GM18861 (cell line): ENCODE data around the gene FKRP.
A peak's percentile ranks its signal among the peaks of the same experiment; 100 is the strongest.
"Not testable (repeated sequence)": the region's sequence is repeated elsewhere in the genome, so short reads cannot be mapped to it uniquely, and the experiment has no call there.

Experiments
- ATAC-seq: cut with Tn5 transposase; IDR thresholded peaks from one replicate; pipeline ENCODE4 v1.9.1; 2021; ENCODE audit not compliant: unreplicated experiment

The FKRP gene, protein sequence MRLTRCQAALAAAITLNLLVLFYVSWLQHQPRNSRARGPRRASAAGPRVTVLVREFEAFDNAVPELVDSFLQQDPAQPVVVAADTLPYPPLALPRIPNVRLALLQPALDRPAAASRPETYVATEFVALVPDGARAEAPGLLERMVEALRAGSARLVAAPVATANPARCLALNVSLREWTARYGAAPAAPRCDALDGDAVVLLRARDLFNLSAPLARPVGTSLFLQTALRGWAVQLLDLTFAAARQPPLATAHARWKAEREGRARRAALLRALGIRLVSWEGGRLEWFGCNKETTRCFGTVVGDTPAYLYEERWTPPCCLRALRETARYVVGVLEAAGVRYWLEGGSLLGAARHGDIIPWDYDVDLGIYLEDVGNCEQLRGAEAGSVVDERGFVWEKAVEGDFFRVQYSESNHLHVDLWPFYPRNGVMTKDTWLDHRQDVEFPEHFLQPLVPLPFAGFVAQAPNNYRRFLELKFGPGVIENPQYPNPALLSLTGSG

DNA sequence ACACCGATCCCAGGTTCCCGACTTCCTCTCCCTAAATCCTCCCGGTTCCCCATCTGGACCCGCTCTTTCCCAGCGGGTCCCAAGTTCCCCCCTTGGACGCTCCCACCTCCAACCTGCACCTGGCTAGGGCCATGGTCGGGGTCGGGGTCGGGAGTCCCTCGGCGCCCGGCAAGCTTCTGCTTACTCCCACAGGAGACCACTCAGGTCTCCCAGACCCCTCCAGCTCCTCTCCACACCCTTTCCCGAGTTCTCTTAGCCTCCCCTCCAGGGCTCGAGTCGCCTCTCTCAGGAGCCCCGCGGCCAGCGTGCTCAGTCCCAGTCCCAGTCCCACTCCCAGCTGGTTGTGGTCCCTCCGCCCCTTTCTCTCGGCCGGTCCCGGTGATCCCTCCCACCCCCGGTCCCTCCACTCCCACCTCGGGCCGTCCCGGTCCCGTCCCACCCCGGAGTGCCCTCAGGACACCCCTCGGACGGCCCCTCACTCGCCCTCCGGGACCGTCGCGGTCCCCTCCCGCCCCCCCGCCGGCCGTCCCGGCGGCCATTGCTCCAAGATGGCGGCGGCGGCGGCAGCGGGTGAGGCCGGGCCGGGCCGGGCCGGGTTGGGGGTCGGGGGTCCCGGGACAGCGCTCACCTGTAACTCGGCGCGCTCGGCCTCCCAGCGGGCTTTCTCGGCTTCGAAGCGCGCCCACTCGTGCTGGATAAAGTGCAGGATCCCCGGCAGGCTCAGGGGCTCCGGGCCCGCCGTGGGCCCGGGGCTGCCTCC, at the start of gene FKRP:
TSS of gene FKRP (plus strand) at position 537 of the 760 bp plus-strand sequence. CDS start 9,394 bp downstream, outside the sequence.
- ATAC-seq: peak; percentile 28

DNA sequence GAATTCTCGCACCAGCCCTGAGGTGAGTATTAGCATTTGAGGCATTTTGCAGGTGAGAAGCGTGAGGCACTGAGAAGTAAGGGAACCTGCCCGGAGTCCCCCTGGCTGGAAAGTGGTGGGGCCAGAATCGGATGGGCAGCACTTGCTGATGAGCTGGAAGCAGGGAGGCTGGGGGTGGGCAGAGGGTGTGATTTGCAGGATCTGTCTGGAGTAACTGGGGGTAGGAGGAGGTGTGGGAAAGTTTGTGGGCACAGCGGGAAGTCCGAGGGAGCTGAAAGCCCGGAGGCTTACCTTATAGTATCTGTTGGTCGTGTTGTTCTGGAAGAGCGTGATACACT, 49.0 kb upstream of the FKRP start:
- no peak for ATAC-seq

DNA sequence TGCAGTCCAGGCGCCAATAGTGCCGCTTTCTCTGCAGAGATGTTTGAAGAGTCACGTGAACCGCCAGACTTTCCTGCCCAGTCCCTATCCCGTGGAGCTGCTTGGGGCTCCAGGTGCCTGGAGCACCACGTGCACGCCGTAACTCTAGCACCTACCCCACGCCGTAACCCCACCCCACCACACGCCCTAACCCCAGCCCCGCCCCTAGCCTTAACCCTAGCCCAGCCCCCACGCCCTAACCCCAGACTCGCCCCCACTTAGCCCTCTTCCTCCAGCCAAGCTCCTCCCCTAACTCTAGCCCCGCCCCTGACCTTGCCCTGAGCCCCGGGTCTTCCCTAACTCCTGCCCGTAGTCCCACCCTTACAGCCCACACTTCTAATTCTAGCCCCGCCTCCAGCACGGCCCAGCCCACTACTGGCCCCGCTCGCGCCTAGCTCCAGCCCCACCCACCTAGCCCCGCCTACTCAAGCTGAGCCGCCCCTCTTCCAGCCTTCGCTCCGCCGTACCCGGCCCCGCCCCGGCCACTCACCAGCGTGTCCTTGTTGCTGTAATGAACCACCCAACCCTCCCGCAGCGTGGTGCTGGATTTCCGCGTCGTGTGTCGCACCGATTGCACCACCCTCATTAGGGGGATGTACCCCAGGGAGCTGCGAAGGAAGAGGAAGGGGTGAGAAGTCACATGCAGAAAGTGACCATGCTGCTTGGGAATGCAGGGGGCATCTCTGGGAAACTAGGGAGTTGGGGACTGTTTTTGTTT, 48.5 kb upstream of the FKRP start:
- ATAC-seq: no peak

DNA sequence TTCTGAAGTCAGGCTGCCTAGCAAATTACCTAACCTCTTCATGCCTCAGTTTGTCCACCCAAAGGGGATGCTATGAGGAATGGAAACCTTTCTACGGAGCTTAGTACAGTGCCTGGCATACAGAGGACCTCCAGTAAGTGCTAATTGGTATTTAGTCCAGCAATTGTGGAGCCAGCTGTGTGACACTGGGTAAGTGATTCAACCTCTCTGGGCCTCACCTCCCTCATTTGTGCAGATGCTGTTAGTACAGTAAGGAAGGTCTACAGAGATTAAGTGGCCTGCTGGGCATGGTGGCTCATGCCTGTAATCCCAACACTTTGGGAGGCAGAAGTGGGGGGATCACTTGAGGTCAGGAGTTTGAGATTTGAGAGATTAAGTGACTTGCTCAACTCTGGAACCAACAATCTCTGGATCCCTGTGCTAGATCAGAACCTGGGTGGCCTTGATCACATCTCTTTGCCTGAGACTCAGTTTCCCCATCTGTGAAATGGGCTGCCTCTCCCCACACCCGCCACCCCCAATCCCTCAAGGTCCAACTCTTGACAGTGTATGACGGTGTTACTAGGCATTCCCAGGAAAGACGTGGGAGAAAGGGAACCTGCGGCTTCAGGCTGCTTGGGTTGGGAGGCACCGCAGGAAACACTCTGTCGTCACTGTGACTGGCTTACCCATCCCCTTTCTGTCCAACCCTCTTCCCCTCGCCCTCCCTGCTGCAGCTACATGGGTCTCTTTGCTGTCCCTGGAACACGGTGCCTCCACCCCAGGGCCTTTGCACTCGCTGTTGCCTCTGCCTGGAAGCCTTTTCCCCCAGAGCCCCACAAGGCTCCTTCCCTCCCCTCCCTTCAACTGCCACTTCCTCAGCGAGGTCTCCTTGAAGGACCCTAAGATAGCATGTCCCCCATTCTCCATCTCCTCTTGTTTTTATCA, 47.2 kb upstream of the FKRP start:
- ATAC-seq: no peak

DNA sequence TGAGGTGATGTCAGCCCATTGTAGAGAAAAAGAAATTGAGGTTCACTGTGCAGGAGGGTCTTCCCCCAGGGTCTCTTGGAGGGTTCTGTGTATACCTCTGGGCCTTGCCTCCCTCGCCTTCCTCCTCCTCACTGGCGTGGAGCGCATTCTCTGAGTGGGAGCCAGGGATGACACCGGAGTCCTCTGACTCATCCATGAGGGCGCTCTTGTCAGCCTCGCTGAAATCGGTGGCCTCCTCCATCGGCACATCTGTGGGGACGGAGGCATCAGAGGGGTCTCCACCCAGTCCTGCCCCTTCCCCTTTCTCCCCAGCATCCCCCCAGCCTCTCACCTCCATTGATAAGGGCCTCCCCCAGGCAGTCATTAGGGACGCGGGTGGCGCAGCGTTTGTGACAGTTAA, 45.2 kb upstream of the FKRP start:
- ATAC-seq: no peak

DNA sequence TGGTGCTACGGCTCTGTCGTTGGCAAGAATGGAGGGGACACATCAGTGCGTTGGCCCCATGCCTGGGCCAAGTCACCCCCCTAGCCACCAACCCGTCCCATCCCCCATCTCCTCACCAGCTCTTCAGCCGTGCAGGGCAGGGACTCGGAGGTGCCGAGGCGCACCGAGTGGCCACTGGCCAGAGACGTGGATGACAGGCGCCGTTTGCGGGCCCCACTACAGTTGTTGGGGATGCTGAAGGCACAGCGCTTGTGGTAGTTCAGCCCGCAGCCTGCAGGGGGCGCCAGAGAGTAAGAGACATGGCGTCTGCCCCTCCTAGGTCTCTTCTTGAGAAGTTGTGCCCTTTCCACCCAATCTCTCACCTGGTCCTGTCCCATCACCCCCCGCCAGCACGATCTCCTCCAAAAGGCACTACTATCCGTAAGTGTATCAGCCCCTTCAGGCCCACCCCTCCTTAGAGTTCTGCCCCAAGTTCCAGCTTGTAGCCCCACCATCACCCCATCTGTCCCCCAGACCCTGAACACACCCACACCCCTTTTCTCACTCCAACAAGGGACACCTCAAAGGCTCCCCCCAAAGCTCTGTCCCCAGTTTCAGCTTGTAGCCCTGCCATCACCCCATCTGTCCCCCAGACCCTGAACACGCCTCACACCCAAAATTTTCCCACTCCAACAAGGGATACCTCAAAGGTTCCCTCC, 41.3 kb upstream of the FKRP start:
- ATAC-seq: no peak

DNA sequence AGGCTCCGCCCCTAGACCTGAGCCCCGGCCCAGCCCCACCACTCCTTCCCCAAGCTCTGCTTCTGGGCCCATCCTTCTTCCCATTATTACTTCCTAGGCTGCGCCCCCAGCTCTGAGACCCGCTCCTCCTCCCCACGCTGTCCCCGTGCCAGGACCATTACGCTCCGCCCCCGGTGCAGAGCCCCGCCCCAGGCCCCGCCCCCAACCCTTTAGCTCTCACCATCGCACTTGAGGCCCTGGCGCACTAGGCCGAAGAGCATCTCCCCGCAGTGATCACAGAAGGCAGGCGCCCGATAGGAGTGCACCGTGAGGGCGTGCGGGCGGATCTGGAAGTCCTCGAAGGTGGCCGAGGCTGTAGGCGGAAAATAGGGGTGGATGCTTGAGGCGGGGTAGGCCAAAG, 35.2 kb upstream of the FKRP start:
- ATAC-seq: no peak

DNA sequence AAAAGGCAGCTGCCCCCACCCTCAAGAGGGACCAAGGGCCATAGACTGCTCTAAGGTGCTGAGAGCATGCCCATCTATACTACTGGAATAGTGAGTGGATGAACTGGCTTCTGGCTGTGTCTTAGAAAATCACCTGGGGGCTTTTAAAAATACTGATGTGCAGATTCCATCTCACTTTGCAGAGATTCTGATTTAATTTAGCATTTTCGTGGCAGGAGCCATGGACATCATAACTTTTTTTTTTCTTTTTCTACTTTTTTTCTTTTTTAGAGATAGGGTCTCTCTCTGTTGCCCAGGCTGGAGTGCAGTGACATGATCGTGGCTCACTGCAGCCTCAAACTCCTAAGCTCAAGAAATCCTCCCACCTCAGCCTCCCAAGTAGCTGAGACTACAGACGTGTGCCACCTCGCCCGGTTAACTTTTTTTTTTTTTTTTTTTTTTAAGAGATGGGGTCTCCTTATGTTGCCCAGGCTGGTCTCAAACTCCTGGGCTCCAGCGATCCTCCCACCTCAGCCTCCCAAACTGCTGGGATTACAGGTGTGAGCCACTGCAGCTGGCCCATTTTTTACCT, 33.0 kb upstream of the FKRP start:
- not testable (repeated sequence) for ATAC-seq

DNA sequence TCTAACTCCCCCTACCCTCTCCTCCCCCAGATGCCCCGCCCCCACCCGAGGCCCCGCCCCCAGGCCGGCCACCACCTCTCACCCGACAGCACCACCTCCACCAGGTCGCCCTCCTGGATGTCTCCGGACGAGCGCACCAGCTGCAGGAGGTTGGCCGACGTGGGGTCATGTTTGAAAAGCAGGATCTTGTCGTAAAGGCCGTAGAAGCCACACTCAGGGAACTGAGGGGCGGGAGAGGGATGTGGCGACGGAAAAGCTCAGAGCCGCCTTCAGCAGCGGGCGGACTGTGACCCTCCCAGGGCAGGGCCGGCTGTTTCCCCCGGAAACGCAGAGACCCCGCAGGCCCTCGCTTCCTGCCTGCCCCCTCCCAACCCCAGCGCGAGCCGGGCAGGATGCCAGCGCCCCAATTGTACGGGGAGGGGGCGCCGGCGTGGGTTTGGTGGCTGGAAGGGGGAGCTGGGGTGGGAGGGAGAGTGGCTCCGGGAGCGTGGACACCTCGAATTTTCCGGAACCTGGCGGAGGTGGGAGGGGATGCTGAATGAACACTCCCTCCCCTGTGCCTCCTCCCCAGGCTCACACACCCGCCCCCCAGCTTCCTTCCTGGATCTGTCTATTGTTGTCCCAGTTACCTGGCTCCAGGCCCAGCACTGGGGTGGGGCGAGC, 31.9 kb upstream of the FKRP start:
- ATAC-seq: no peak

DNA sequence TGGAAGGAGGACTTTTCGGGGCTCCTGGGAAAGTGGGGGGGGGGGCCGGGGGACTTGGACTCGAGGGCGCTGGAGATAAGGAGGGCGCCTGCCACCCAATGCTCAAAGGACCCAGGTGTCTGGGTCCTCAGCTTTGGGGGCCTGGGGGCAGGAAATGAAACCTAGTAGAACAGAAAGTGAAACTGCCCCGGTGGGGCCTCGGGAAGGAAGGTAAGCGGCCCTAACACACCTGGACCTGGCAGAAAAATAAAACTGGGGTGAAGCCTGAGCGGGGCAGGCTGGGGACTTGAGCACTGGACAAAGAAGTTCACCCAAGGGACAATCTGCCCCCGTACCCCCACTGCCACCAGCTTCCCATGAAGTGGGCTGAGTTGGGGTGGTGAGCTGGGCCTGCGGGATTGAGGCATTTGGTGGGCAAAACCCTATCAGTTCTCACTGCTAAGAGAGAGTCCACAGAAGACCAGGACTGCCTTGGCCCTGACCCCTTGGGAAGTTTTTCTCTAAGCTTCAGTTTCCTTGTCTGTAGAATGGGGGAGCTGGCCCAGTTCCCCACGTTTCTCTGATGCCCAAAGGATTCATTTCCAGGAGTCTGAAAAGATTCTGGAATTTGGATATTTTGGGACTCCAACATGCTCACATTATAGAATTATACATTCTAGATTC, 31.3 kb upstream of the FKRP start:
- ATAC-seq: no peak

DNA sequence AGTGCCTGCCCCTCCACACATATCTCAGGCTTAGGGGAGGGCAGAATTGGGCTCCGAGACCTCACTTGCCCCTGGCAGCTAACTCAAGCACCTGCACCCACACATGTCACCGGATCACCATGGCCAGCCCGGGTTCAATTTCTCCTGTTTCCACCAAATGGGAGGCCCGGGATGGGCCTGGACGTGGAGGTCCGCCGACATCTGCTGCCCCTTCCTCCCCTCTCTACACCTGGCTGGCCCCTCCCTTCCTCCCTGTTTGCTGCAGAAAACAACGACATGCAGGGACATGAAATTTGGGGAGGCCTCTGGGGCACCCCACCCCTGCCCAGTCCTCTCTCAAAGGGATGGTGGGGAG, 30.3 kb upstream of the FKRP start:
- ATAC-seq: no peak

DNA sequence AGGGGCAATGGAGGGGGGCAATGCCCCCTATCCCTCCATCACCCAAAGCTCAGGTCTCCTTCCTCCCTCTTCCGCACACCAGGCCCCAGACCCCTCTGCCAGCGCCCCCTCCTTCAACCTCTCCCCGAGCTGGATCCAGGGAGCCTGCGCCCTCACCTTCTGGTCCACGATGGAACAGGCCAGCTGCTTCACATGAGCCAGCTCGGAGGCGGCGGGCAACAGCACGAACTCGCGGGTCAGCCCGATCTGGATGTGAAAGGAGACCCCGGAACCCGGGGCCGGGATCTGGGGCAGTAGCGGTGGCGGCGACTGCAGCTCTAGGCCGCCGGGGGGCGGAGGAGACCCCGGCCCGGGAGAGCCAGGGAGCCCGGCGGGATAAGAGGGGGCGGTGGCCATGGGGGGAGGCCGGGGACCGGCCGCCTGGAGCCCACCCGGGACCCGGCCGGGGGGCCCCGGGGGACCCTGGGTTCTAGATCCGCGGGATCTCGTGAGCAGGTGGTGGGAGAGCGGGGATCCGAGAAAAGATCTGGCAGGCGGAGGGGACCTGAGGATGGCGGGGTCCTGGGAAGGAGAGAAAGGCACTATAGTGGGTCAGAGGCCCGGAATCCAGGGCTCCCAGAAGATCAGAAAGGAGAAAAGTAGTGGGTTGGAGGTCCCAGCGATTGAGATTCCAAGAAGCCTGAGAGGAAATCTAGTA, 29.7 kb upstream of the FKRP start:
- no peak for ATAC-seq

DNA sequence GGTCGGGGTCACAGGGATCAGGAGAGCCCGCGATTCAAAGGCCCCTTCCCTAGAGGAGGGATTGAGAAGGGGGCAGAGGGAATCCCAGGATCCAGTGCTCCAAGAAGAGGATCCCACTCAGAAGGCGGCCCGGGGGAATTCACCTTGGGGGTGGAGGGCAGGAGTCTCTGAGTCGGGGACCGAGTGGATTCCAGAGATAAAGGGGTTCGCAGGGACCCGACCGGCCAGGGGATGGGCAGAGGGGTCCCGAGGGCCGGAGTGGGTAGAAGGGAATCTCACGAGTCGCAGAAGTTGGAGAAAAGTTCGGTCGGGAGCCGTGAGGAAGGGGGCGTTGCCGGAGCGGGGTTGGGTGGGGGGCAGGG, 29.2 kb upstream of the FKRP start:
- no peak for ATAC-seq

DNA sequence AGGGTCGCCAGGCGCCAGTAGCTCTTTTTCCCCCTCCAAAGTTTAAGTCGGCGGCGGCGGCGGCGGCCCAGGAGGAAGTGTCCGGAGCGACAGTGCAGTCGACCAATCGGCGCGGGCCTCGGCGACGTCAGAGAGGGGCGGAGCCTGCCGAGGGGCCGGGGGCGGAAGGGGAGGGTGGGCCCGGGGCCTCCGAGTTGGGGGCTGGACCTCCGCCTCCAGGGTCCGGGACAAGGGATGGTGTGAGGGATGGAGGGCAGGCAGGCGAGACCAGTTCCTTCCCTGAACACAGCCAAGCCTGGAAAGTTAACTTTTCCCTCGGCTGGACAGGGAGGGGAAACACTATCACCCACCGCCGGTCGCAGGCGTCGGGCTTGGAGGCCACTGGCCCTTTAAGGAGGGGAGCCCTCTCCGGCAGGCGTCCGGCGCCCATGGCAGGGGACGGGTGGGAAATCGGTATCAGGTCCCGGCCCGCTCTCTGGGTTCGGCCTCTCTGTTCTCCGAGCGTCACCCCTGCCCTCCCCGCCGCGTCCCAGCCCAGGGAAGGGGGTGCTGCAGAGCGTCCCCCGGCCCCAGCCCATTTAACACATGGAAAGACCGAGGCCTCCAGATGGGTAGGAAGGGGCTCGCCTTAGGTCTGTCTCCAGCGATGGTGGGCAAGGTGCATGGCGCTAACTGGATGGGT, 28.7 kb upstream of the FKRP start, which contains the start of gene PRKD2:
TSS of gene PRKD2 (minus strand) at position 81 of the 682 bp plus-strand sequence. CDS start 744 bp downstream, outside the sequence.
- no peak for ATAC-seq

DNA sequence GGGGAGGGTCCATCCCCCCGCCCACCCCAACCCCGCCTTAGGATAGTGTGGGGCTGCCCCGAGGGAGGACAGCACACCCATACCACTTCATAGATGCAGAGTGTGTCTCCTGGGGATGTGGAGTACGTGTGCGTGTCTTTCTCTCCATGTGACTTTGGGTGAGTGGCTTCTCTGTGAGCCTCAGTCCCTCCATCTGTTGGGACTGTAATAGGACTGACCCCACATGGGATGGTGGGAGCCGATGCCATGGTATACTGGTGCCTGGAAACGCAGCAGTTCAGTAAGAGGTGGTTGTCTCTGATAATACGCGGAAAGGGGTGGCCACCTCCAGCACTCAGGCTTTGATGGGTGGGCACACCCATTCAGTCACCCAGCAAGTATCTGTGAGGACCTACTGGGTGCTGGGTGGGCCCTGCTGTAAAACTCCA, 28.1 kb upstream of the FKRP start:
- ATAC-seq: no peak

DNA sequence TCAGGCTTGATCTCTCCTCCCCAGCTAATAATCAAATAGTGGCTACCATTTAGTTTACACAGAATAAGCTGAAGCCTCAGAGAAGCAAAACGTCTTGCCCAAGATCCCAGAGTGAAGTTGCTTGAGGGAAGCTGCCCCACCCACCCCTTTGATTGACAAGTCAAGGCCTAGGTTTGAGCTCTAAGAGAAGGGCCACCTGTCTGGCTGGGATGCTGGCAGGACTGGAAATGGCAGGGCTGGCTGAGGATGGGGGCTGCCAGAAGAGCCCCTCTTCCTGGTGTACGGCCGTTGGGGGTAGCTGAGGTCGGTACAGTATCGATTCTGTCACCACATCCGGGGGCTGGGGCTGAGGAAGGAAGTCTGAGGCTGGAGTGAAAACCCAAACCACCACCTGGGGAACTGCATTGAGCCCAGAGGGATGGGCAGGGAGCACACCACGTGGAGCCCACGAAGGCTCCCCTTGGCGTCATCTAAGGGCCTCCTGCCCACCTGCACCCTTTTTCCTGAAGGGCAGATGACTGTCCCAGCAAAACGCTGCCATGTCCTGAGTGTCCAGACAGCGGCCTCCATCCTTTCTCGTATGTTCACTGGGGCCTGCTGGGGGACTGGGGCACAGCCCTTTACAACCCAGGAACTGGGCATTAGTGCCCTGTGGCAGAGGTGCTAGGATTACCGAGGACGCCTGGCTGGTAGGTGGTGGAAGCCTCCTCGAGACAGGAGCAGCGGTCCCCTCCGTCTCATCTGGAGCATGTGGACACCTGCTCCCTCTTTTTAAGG, 27.5 kb upstream of the FKRP start:
- no peak for ATAC-seq
